NCI-H2107 treated with DMSO at 0.1 percent for 48 hours (cell line): ENCODE data around the gene DLG2.
"Not testable (repeated sequence)": the region's sequence is repeated elsewhere in the genome, so short reads cannot be mapped to it uniquely, and the experiment has no call there.

Experiments
- DNase-seq: peaks from one replicate; lab custom pipeline; 2025; ENCODE audit not compliant: unreplicated experiment; lab: John Stamatoyannopoulos, UW

Gene DLG2

GRCh38 chr11:83464160-83464944, 2162.8 kb downstream of the DLG2 start:
- peak; percentile 39 for DNase-seq

DNA sequence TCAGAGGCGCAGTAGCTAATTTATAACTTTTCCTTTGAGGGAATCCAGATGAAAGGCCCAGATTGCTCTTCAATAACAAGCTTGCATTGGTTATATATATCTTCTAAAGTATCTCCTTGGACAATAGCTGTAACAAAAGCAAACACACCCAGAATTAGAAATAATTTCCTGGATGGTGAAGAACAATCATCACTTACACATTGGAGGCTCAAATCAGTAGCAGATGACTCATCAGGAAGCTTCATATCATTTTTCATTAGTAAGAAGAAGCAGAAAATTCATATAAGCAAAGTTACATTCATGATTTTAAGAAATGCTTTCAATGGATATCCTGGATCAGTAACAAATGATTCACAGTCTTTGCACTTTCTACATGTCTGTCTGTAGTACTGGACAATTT, 2167.3 kb downstream of the DLG2 start:
- no peak for DNase-seq

DNA sequence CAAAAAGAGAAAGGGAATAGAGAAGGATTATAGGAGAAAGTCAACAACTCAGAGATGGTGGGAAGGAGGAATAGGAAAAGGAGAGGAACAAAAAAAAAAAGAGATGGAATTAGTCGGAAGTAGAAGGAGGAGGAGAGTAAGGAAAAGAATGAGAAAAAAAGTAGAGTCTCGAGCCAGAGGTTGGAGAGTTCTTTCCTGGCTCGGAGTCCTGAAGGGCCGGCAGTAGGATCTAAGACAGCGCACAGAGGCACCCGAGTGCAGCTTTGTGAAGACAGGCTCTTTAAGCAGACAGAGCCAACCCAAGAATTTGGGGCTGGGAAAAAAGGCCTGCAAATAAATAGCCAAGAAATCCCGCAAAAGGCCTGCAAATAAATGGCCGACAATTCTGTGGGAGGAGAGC, 2170.6 kb downstream of the DLG2 start:
- no peak for DNase-seq

GRCh38 chr11:83456075-83456474, 2171.1 kb downstream of the DLG2 start:
- no peak for DNase-seq

GRCh38 chr11:83455356-83455755, 2171.8 kb downstream of the DLG2 start:
- DNase-seq, result no peak

GRCh38 chr11:83454674-83455073, 2172.5 kb downstream of the DLG2 start:
- DNase-seq, result no peak

- DNase-seq, result no peak
Measured at GRCh38 chr11:83449338-83449913, 2177.7 kb downstream of the DLG2 start.

DNA sequence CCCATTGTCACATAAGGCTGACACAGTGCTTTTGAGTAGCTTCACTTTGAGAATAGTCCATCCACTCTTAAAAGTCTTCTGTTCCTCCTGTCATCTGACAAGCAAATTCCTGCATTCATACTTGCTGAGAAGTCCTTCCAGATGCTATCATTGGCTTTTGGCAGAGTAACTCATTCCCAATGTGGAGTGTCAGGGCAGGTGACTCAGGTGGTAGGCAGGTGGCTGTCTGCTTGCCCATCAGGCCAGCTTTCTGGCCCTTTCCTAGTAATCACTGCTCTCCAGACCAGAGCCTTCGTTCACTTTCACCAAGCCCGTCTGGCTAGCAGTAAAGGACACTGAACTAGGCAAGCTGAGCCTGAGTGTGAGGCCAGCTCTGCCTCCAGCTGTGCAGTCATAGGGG, 2178.5 kb downstream of the DLG2 start:
- DNase-seq, result no peak

GRCh38 chr11:83443880-83444279, 2183.3 kb downstream of the DLG2 start:
- DNase-seq, result not testable (repeated sequence)

GRCh38 chr11:83441601-83442000, 2185.5 kb downstream of the DLG2 start:
- no peak for DNase-seq

GRCh38 chr11:83441171-83441570, 2186.0 kb downstream of the DLG2 start:
- no peak for DNase-seq

DNA sequence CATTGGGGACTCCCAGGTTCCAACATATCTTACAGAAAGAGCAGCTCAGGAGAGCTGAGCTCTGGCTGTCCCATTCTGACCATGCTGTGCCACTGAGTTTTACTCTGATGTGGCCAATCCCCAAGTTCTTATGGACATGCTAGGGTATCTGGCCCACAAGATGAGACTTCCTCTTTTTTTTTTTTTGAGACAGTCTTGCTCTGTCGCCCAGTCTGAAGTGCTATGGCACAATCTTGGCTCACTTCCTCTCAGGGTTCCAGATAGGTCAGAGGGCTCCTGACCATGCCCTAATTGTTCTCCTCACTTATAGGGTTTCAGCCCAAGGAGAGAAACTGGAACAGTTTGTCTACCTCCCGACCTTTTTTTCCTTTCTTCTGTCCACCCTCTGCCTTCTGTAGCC, 2188.7 kb downstream of the DLG2 start:
- no peak for DNase-seq

- no peak for DNase-seq
Measured at GRCh38 chr11:83437939-83438338, 2189.2 kb downstream of the DLG2 start.

DNA sequence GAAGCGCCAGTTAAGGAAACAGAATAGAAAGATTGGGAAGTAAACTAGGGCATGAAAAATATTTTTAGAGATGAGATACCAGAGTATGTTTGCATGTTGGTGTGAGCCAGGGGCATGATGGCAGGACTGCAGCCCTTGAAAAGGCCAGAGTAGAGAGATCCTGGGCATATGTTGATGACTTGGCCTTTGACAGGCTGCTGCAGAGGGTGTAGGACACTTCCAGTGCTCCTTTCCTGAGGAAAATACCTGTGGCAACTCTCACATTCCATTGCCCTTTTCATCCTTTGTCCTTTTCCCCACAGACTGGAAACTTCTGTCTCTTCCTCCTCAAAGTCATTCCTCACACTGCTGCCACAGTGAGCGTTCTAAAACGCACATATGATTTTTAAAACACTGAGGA, 2190.3 kb downstream of the DLG2 start:
- DNase-seq, result no peak

- DNase-seq, result not testable (repeated sequence)
Measured at GRCh38 chr11:83434812-83435211, 2192.3 kb downstream of the DLG2 start.

GRCh38 chr11:83427943-83428342, 2199.2 kb downstream of the DLG2 start:
- DNase-seq, result no peak

DNA sequence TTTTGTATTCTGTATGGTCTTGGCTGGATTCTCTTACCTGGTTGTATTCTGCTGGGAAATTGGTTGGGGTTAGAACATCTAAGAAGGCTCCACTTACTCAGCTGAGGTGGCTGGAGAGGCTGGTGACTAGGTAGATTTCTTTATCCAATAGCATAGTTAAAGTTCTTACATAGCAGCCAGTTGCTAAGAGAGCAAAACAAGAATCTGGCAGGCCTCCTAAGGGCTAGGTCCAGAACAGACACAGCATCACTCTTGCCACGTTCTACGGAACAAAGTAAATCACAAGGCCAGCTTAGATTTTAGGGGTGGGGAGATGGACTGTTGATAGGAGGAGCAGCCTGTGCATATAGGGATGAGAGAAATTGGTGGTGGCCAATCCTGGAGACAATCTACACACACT, 2199.6 kb downstream of the DLG2 start:
- no peak for DNase-seq

DNA sequence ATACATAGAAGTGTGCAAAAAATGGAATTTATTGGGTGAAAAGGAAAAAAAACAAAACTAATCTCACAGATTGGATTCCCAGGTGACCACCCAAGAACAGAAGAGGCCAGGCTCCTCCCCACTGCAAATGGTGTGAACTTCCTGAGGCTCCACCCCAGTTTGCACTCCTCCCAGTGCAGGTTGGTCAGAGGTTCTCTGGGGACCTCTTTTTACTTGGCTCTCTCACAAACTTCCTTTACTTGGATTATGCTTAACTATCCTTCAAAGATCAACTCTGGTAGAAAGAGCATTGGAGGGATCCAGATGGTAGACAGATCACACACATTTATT, 2202.0 kb downstream of the DLG2 start:
- DNase-seq, result no peak

GRCh38 chr11:83424376-83425136, 2202.6 kb downstream of the DLG2 start:
- DNase-seq, result no peak

- DNase-seq, result not testable (repeated sequence)
Measured at GRCh38 chr11:83422641-83423040, 2204.5 kb downstream of the DLG2 start.

DNA sequence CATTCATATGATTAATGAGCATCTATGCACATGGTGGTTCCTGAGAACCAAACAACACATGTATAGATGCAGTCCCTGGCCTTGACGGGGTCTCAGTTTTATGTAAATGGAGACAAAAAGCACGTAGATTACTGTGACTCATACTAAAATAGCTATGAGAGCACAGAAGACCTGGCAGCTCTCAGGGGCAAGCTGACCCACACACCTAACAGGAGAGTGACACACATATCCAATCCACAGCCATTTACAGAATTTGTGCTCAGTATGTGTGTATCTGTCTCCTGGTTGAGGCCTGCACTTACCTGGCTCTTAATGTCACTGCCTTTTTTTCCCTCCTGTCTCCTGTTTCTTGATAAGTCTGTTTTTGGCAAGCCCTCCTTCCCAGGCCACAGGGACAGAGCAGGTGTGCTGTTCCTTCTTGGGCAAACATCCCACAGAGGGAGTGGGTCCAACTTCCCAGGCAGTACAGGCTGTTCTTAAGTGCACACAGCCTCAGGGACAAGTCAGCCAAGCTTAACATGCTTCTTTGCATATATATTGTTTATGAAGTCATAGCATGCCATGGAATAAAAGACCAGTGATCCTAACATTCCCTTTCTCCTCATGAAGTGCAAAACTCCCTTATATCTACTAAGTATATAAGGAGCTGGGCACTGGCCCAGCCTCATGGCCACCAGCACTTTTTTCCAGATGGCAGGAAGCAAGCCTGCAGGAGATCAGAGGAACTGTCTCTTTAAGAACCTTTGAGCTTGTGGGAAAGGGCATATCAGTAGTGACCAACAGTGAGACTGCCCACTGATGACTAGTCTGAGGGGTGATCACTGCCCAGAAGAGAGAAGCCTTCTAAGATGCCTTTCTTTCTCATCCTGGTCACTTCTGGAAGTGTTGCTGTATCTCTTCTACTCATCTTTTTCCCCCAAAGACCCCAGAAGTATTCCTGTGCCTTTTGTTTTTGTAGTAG, 2216.3 kb downstream of the DLG2 start:
- DNase-seq, result no peak
